Measurements from ENCODE around the gene REV3L. TPM values are rescaled to one million over a fixed set of nuclear protein-coding genes. Genes with fewer than 3 reads are reported as not detected.

Gene REV3L
- total and polyA plus RNA-seq, 2 of the 13 experiments (the other 11 are each of a cell fraction or from before 2014, with no cell fraction given): 12.8 to 31.3 TPM

DNA sequence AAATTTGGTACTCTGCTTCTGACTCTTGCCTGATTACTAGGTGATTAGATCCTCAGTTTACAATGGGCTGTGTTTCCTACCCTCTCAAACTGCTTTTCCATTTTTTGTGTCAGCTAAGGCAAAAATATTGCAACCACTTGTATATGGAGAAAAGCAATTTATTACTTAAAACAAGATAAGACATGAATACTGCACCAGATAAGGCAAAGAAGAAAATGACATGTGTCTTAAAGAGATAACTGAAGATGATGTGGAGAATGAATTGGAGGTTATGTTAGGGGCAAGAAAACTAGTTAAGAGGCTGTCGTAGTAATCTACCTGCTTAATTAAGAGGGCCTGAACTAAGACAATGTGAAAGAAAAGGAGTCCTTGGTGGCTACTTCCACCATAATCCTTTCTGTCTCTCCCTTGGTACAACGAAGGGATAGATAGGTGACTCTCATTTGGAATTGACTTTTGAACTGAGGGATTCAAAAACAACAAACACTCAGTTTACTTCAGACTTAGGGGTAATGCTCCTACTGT lies 16.3 kb upstream of the REV3L start (continued):
- TF ChIP-seq, protein P1, sequence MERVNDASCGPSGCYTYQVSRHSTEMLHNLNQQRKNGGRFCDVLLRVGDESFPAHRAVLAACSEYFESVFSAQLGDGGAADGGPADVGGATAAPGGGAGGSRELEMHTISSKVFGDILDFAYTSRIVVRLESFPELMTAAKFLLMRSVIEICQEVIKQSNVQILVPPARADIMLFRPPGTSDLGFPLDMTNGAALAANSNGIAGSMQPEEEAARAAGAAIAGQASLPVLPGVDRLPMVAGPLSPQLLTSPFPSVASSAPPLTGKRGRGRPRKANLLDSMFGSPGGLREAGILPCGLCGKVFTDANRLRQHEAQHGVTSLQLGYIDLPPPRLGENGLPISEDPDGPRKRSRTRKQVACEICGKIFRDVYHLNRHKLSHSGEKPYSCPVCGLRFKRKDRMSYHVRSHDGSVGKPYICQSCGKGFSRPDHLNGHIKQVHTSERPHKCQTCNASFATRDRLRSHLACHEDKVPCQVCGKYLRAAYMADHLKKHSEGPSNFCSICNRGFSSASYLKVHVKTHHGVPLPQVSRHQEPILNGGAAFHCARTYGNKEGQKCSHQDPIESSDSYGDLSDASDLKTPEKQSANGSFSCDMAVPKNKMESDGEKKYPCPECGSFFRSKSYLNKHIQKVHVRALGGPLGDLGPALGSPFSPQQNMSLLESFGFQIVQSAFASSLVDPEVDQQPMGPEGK (CRISPR knock-in tag; IDR thresholded peaks at IDR 0.05): no peak
- no peak for TF ChIP-seq ZNF296 (CRISPR knock-in tag; conservative IDR thresholded peaks at IDR 0.05)

DNA sequence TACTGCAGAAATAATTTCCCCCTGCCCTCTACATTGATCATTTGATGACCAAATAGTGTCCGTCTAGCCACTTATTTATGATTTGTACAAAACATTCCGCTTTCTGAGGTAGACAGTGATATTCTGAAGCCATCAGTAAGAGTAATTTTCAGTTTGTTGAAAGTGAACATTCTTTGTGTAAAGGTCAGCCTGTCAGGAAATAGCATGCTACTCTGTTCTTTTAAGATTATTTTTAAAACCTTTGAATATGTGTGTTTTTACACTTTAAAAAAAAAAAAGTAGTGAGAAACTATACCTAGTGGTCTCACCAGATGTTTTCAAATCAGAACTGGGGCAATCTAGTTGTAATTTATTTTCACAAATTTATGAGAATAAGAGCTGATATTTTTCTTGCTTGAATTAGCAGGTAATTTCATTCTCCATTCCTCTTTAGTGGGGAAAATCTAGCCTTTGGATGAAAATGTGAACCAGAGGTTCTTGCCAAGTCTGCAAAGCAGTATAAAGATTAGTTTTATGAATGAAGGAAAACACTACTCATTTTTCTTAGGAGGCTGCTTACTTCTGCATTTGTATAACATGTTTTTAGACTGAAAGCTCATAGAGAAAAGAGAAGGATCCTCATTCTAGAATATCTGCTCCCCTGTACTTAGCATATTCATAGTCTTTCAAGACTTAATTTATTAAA lies 12.1 kb upstream of the REV3L start:
- ATAC-seq: no peak
- ChIA-PET CTCF (ENCODE audit: low intra/inter-chr PET ratio, low total read pairs) (no interaction called here), POLR2A (interaction anchor here (3.3 kb wide), 1 partner anchor 11 kb away, joined by 19 read pairs; the partner anchor contains the start of gene REV3L)
- no peak overlapping the region for H2AFZ ChIP-seq (ENCODE audit: low read length)
- H3K79me2 ChIP-seq (ENCODE audit: insufficient read depth, low read length): peaks cover 28% of the 10 kb centered on the region
- in situ Hi-C loops (cut with HindIII; ENCODE audit: extremely low pct_ligation_motif_present, low pct_unique_long_range_greater_than_20kb): no loop called here
- 97% methylated on average over 2 of the region's 2 CpGs for WGBS (ENCODE audit: low lambda C conversion rate)
- TF ChIP-seq ATRX (CRISPR knock-in tag; IDR thresholded peaks at IDR 0.05; ENCODE audit: borderline replicate concordance) (no peak), BORCS8-MEF2B (CRISPR knock-in tag; IDR thresholded peaks at IDR 0.05) (no peak), MTERF4 (CRISPR knock-in tag; IDR thresholded peaks at IDR 0.05) (no peak), CBX1 (IDR thresholded peaks at IDR 0.05; ENCODE audit: low read depth) (no peak), ERF (CRISPR knock-in tag; IDR thresholded peaks at IDR 0.05) (no peak), MLLT10 (CRISPR knock-in tag; IDR thresholded peaks at IDR 0.05) (no peak), TBX2 (CRISPR knock-in tag; IDR thresholded peaks at IDR 0.05; ENCODE audit: borderline replicate concordance) (no peak), RAD51 (IDR thresholded peaks at IDR 0.05; ENCODE audit: borderline replicate concordance) (no peak), SMARCE1 (IDR thresholded peaks at IDR 0.05; ENCODE audit: borderline replicate concordance) (no peak)
- DNase-seq (ENCODE audit: low spot score): no peak
- 0 out of 2 replicates have a peak, but pooled peaks cover 8% of the 10 kb centered on the region for H3K4me1 ChIP-seq (ENCODE audit: insufficient read depth, low read length)
- intact Hi-C loops (cut with micrococcal nuclease; ENCODE audit: unreplicated experiment): no loop called here
- H3K4me2 ChIP-seq (ENCODE audit: low read depth, low read length): no peak overlapping the region
- no TSS peak for BruUV-seq (replicated peaks)
- H3K27ac ChIP-seq (ENCODE audit: extremely low read length, insufficient read depth, low read length): no peak overlapping the region
- no peak overlapping the region for H3K4me3 ChIP-seq (replicated peaks in 1 of 3; ENCODE audit: insufficient read depth in 1 of 3, low read depth in 2 of 3, low read length in 3 of 3)
- H3K27me3 ChIP-seq (ENCODE audit: control insufficient read depth in 1 of 2, insufficient read depth in 2 of 2, low read length in 2 of 2): no peaks in the 10 kb centered on the region
- no peaks in the 10 kb centered on the region for H4K20me1 ChIP-seq (ENCODE audit: insufficient read depth, low read length)
- H3K36me3 ChIP-seq (replicated peaks in 1 of 2; ENCODE audit: control insufficient read depth in 1 of 2, insufficient read depth in 2 of 2, low read length in 2 of 2): no peaks in the 10 kb centered on the region; a peak in 1 of 5 replicates
- no peaks in the 10 kb centered on the region for H3K9me3 ChIP-seq (ENCODE audit: low read length)
- FAIRE-seq: no peak
- no peak overlapping the region for H3K9ac ChIP-seq (ENCODE audit: insufficient read depth, low read depth, low read length)

Data from HepG2 (cell line).